Stimulated activated CD4-positive, alpha-beta T cell treated with anti-CD3 and anti-CD28 coated beads, TNF-alpha, amount 100 ng/mL, for 4 hours (primary cell): ENCODE measurements around the gene ASB6.
"Not testable (repeated sequence)": the region's sequence is repeated elsewhere in the genome, so short reads cannot be mapped to it uniquely, and the experiment has no call there.

Source experiments
- DNase-seq, 3 experiments: peaks; one replicate each; pipeline ENCODE4 v3.0.0-alpha.2; 2020; ENCODE audit warnings: low read depth in 3 of 3

ASB6 gene

DNA sequence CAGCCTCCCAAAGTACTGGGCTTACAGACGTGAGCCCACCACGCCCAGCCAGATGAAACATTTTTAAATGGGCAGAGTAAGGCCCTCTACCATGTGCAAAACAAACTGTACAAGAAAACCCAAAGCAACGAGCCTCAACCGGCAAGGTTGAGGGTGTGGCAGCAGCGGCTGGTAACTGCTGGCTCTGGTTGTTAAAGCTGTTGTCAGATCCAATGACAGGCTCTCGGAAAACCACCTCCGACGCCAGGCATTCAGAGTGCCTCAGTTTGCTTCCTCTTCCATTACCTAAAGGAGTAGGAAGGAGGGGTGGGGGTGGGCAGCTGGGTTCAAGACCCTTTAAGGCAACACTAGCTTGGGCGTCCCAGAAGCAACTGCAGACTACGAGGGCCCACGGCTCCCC, 2.4 kb upstream of the ASB6 start:
- DNase-seq, result no peak

DNA sequence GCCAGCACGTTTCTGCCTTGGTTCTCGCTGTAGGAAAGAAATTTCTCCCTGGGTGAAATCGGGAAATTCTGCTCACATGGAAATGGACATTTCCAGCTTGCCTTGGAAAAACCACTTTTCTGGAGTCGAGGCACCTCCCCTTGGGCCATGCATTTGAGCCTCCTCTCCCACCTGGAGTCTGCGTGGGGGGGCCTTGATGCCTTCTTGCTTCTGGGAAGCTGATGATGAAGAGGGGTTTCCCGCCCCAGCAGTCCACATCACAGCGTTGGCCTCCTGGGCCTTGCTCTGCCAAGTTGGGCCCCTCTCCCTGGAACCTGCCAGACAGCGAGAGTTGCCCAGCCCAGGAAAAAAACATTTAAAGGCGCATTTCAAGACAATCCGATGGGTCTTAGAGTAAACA, 1.8 kb upstream of the ASB6 start:
- DNase-seq, result no peak

DNA sequence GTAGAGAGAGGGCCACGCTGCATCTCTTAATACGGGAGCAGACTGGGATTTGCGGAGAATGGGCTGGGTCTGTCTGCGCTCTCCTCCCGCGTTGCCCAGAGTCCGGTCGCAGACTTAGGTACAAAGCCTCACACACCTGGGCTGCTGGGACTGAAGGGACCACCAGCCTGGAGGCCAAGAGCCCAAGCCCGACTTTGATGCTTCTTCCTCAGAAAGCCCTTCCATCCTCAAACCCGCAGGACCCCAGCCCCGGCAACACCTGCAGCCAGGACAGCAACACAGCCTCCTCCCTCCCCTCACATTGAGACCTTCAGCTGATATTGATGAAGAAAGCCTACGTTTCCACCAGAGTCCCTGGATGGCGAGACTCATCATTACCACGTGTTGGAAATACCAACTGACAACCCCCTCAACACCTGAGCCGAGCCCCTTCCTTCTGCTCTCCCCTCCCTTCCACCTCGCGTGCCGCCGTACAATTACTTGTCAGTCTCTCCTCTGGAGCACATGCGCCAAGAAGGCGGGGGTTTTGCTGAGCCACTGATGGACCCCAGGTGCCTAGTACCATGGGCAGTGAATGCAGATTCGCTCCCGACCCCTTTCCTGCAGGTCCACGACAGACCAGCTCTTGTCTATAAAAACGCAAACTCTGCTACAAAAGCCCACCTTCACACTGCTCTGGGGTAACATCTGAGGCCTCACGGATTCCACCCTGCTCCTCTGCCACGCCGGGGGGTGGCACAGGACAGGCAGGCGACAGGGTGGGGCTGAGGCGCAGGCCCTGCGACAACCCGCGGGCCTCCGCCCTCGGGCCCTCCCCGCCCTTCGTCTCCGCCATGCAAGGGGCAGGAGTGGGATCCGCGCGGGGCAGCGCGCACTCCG, 841 bp downstream of the ASB6 start:
- no peak for DNase-seq

DNA sequence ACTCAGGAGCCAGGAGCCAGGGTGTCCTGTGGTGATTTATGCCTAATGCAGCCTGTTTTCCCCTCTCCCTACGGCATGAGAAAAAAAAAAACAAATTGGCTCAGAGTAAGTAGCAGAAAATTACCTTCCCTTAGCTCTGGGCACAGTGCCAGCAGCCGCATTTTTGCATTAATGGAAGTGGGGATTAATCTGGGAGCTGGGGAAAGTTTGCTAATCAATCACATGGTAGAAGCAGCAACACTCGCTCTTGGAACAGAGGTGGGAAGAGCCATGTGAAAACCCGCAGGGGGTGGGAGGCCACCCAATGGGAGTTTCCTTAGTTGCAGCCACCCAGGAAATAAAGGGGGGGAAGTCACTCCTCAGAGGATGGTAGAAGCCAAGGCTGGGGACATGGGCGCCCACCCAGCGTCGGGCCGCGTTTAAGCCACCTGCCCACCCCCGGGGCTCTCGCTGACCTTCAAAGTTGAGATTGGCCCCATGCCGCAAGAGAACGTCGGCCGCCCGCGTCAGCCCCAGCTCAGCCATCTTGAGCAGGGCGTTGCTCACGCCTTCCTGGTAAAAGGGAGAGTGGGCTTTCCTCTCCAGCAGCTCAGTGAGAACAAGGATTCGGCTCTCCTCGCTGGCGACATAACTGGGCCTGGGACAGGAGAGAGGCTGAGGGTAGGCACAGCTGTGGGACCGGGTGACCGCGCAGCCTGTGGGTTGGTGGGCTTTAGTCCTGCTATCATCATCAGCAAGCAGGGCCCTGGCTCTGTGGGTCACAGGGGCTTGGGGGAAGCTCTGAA, 1.7 kb downstream of the ASB6 start:
- DNase-seq, result no peak

DNA sequence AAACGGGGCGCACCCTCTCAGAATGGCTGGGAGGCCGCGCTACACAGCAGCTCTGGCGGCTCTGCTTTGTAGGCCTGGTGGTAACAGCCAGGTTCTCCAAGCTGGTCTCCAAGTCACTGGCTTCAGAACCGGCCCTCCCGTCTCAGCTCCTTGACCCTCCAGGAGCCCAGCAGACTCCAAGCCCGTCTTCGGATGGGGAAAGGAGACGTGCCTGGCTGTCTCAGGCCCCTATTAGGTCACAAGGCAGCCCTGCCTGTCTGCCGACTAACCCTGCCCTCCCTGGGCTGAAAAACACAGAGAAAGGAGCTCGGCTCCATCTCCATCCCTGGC, 2.2 kb downstream of the ASB6 start:
- DNase-seq, result no peak

DNA sequence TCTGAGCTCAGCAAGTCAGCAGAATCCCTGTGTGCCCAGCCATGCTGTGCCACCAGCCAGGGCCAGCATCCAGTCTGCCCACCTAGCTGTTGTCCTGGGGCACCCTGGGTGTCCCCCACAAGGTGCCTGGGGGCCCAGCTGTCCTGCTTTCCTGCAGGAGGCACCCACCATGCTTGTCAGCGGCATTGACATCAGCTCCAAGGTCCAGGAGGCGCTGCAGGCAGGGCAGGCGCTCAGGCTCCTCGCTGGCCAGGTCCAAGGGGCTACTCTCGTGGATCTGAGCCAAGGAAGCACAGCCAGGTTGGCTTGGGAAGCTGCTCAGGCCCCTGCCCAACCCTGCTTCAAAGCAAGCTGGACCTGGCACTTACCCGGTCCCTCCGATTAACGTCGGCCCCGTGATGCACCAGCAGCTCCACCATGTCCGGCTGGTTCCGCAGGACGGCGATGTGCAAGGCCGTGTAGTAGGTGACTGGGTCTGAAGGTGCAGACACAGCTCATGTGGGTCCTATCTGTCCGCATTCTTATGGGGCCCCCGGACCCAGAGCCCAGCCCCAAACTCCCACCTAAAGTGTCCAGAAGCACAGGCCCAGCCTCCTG, 2.8 kb downstream of the ASB6 start:
- no peak for DNase-seq

DNA sequence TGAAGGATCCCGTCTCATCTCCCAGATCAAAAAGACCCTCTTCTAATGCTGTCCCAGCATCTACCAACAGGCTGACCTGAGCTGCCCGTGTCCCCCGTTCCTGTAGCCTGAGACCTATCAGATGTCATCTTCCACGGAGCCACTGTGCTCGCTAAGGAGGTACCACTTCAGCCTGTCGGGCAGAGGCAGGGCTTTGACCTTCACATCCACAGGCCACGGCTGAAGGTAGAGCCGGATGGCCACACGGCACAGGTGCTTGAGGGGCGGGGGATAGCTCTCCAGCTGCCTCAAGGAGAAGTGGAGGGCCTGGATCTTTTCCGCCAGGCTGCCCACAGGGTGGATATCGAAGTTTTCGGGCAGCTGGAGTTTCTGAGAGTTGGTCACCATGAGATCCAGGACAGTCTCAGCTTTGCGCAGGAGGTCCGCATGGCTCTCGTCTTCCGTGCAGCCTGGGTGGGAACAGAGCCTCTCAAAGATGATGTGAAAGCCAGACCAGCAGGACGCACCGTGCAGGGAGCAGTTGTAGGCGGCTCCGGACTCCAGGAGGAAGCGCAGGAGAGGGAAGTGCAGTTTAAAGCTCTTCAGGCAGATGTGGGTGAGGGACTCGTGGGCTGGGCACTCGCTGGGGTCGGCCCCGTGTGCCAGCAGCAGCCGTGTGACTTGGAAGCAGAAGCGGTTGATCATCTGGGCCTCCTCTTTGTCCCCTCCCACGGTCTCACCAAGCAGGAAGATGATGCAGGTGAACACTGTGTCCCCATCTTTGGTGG, 4.1 kb downstream of the ASB6 start:
- DNase-seq, result no peak

DNA sequence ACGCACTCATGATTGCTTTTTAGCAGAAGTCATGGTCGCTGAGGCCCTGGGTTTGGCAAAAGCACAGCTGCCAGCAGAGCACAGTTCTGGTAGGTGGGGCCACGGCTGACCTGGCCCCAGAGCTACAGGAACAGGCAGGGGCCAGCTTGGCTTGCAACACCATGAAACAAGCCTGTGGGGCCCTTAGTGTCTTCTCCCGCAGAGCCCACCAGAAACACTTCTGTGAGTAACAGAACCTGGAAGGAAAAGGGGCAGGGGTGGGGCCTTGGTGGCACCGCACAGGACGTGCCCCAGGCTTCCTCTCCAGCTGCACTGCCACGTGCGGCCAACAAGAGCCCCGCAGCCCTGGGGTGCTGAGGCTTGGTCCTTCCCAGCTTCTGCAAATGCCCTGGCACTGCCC, 4.8 kb downstream of the ASB6 start:
- no peak for DNase-seq

DNA sequence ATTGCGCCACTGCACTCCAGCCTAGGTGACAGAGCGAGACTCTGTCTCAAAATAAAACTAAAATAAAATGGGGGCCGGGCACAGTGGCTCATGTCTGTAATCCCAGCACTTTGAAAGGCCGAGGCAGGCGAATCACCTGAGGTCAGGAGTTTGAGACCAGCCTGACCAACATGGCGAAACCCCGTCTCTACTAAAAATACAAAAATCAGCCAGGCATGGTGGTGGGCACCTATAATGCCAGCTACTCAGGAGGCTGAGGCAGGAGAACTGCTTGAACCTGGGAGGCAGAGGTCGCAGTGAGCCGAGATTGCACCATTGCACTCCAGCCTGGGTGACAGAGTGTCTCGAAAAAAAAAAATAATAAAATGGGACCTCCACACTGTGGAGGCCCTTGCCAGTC, 5.6 kb downstream of the ASB6 start:
- not testable (repeated sequence) for DNase-seq

DNA sequence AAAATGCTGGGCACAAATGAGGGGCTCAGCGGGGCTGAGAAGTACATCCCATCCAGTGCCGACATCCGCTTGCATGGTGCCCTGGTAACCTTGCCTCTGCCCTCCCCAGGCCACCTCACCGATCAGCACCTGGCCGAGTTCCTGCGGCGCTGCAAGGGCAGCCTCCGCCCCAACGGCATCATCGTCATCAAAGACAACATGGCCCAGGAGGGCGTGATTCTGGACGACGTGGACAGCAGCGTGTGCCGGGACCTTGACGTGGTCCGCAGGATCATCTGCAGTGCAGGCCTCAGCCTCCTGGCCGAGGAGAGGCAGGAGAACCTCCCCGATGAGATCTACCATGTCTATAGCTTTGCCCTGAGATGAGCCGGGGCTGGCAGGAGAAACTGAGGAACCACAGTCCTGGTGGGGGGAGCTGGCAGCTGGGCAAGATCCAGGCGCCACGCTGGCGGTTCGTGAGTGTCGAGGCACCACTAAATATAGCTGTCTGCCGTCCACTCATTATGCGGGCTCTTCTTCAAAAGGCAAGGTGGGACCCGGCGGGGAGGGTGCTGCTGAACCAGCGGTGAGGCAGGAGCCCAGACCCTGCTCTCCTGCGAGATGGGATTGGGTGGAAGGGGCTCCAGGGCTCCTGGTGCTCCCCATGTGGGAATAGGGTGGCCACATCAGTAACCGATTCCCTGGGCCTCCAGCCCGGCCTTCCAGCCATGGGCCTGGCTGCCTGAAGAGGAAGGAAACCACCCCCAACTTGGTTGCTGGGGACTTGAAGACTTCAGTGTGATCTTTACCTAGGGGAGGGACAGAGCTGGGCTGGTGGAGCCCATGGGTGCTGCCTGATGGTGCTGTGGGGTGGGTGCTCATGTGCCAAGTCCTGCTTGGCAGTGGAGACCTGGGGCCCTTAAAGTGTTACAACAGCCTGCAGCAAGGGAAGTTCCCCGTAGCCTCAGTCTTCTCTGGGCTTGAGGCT, 6.6 kb downstream of the ASB6 start:
- no peak for DNase-seq

DNA sequence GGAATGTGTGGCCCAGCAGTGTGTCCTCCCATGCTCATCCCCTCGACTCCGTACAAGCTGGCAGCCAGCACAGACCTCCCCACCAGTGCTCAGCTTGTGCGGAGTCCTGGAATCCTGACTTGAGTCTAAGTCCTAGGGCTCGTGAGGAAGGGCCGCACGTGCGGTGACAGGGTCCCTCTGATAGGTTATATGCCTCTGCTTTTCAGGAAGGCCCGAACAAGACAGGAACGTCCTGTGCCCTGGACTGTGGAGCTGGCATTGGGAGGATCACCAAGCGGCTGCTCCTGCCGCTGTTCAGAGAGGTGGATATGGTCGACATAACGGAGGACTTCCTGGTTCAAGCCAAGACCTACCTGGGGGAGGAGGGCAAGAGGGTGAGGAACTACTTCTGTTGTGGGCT, 8.1 kb downstream of the ASB6 start:
- DNase-seq, result no peak

DNA sequence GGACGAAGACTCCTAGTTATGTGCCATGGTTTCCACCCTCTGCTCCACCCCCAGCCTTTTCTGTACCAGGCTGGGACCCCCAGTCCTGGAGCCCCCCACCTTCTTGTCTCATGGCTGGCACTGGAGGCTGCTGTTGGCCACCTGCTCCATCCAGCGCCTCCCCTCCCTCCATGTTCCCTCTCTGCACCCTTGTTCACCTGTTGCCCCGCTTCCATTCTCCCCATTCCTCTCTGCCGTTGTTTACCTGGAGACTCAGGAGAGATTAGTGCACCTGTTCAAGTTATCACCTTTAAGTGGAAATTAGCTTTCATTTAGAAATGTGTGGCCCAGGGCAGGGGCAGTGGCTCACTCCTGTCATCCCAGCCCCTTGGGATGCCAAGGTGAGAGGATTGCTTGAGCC, 8.7 kb downstream of the ASB6 start:
- DNase-seq, result no peak

DNA sequence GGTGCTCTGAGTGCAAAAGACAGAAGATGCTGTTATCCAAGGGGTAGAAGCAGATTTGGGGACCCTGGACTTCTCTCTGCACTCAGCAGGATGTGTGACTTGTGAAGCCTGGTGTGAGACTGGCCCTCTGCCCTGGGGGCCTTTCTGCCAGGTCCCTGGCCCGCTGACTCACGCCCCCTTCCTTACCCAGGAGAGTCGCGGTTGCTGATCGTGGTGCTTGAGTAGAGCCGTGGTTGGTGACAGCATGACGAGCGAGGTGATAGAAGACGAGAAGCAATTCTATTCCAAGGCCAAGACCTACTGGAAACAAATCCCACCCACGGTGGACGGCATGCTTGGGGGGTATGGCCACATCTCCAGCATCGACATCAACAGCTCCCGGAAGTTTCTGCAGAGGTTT, 9.5 kb downstream of the ASB6 start:
- DNase-seq, result no peak

DNA sequence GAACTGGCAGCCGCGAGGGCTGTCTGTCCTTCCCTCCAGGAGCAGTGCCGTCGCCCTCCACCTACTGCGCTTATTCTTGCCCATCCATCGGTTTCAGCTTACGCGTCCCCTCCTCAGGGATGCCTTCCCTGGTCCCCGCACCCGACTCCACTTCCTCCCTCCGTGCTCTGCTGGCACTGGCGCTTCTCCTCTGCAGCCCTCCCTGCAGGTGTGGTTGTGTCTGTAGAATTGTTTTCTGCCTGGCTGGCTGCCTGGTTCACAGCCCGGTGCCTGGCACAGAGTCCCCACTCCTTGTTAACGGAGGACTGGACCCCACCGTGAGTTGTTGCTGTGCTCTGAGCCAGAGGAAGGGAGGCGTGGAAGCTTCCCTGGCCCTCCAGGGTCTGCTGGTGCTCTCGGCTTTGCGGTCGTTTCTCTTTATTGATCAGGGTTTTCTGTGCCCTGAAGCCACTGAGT, 10.2 kb downstream of the ASB6 start:
- no peak for DNase-seq

DNA sequence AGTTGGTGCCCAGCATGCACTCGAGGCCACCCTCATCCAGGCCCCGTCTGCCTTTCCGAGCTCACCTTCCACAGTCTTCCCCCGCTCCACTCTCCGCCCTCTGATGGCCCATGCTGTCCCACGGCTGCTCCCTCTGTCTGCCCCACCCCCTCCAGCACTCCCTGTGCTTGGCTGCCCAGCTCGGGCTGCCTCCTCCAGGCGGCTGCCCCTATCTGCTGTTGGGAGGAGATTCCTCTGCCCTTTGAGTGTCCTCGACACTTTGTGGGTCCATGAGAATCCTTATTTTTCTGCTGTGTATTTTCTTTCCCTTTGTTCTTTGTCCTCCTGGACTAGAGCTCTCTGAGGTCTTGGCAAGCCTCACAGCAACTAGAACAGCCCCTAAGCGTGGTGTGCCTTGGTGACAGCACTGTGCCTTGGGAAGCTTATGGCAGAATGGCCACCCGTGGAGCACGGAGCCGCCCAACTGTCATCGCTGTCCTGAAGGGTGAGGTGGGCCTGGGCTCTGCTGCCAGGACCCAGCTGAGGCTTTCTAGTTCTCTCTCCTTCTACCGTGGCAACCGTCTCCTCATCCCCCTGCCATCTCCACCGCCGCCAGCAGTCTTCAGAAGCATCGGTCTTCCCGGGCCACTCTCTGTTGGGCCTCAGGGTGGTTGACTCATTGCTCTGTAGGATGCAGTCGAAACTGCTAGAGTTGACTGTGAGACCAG, 10.8 kb downstream of the ASB6 start:
- DNase-seq, result no peak

DNA sequence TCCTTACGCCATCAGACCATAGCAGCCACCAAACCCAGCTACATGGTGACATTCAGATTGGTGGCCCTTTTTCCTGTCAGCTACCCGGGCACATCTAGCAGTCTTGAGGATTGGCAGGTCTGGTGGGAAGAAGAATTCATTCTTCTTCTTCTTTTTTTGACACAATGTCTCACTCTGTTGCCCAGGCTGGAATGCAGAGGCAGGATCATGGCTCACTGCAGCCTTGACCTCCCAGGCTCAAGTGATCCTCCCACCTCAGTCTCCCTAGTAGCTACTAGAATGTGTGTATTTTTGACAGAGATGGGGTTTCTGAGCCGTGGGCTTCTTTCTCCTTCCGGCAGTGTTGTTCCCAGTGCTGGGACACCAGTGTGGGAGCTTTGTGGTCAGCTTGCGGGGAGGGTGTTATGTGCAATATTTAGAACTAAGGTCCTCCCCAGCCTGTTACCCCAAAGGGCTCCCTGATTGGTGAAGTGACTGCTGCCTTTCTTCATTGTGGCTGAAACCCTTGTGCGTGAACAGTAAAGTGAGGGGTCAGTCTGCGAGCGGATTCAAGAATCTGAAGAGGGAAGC, 12.6 kb downstream of the ASB6 start:
- no peak for DNase-seq

DNA sequence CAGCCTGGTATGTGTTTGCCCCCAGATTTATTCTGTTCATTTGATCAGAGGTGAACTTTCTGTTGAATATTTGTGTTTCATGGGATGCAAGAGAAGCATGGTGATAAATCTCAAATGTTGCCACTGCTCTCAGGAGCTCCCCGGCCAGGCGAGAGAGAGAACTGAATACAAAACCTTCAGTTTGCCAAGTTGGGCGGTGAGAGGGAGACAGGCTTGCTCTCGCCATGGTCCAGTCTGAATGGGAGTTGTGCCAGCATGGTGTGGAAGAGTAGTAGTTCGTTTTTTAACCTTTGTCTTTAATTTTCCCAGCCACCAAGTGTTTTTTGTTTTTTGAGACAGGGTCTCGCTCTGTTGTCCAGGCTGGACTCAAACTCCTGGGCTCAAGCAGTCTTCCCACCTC, 13.2 kb downstream of the ASB6 start:
- DNase-seq, result no peak

DNA sequence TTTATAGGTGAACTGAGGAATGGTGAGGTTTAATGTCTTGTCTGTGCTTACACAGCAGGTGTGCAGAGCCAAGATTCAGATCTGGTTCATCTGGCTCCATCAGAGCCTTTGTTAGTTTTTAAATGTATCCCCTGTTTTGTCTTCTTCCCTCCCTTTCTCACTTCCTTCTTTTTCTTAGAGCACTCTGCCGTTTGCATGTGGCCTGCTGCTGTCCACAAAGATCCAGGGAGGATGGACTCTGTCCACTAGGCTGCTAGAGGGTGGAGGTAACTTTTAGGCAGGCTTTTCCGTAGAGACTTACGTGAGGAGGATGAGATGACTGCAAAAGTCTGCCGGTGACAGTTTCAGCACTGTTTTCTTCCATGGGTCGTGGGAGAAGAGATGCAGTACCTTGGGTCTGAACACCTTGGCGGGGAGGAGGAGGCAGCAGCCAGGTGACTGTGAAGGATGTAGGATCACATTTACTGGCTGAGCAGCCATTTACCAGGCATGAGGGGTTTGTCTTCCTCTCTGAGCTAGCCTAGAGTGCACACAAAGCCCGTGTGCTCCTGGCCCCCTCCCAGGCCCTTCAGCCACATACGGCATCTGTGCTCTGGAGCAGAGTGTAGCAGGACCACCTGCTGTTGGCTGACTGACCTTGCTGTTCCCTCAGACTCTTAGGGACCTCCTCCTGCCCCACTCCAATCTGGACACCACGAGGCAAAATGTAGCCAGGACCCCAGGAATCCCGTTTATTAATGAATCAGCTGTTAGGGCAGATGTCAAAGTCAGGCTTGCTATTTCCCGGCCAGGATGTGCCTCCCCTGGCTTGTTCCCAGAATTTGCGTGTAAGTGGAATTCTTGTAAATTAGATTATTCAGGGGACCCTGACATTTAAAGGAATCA, 14.2 kb downstream of the ASB6 start:
- DNase-seq, result no peak
